Mesothelial cell of epicardium (in vitro differentiated cells): ENCODE data around the gene POPDC3. TPM values are rescaled to one million over a fixed set of nuclear protein-coding genes. Genes with fewer than 3 reads are reported as not detected.
A peak's percentile ranks its signal among the peaks of the same experiment; 100 is the strongest.

Experiments used
- DNase-seq, 2 experiments: peaks; one replicate each; pipeline ENCODE4 v3.0.0; 2021; ENCODE audit warnings: low spot score in 2 of 2; ENCODE audit not compliant: unreplicated experiment in 2 of 2
- H3K27ac Mint-ChIP-seq: 2 replicates; pipeline ENCODE4 v1.8.0; 2021; ENCODE audit warnings: mixed read lengths
- H3K27me3 Mint-ChIP-seq: 2 replicates; pipeline ENCODE4 v1.8.0; 2021; ENCODE audit warnings: low read depth, mixed read lengths
- H3K36me3 Mint-ChIP-seq: 2 replicates; pipeline ENCODE4 v1.8.0; 2021; ENCODE audit warnings: mixed read lengths
- H3K4me1 Mint-ChIP-seq: 2 replicates; pipeline ENCODE4 v1.8.0; 2021; ENCODE audit warnings: mixed read lengths
- H3K4me3 Mint-ChIP-seq: 2 replicates; pipeline ENCODE4 v1.8.0; 2021; ENCODE audit warnings: mild to moderate bottlenecking, moderate library complexity, mixed read lengths
- H3K9me3 Mint-ChIP-seq: 2 replicates; pipeline ENCODE4 v1.8.0; 2021; ENCODE audit warnings: mixed read lengths
- CTCF ChIP-seq: fragments of 200-600 bp; sonication (generic); IDR thresholded peaks from one replicate; pipeline ENCODE4 v1.5.0; 2021; ENCODE audit warnings: antibody characterized with exemption; ENCODE audit not compliant: unreplicated experiment
- total RNA-seq: library from RNA; stranded (reverse); gene quantifications from 3 replicates; pipeline ENCODE4 v1.2.1, GENCODE V29; 2021

The POPDC3 gene
- total RNA-seq, 1 donor from 2014 or later: 10.4 TPM

GRCh38 chr6:105209950-105210706 lies 30.3 kb upstream of the POPDC3 start:
- Mint-ChIP-seq H3K36me3 (no peaks in the 10 kb centered on the region), H3K4me3 (no peak overlapping the region), H3K27ac (peak overlapping the region; percentile 79), H3K9me3 (peaks cover 4% of the 10 kb centered on the region), H3K4me1 (peaks cover 62% of the 10 kb centered on the region), H3K27me3 (no peaks in the 10 kb centered on the region)
- no peak for DNase-seq
- no peak for TF ChIP-seq CTCF

GRCh38 chr6:105207524-105208269 lies 27.9 kb upstream of the POPDC3 start:
- H3K27ac Mint-ChIP-seq: no peak overlapping the region
- H3K27me3 Mint-ChIP-seq: no peaks in the 10 kb centered on the region
- H3K9me3 Mint-ChIP-seq: peaks cover 4% of the 10 kb centered on the region
- no peak for TF ChIP-seq CTCF
- no peaks in the 10 kb centered on the region for H3K36me3 Mint-ChIP-seq
- no peak for DNase-seq
- H3K4me3 Mint-ChIP-seq: no peak overlapping the region
- peaks cover 58% of the 10 kb centered on the region for H3K4me1 Mint-ChIP-seq

DNA sequence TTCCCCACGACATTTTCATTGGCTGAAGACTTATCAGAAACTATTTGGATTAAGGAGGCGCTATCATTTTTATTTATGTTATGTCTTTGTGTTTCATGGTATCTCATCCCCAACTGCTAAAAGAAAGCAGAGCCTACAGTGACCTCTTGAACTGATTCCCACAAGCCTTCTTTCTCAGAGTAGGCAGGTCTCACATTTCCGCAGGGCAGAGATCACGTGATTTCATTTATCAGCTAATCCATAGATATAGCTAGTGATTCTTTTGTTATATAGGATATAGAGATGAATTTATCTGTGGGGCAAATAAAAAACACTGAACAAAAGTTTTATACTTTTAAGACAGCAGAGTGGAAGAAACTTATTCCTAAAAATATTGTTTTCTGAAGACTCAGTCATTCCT lies 25.0 kb upstream of the POPDC3 start:
- no peak for DNase-seq
- Mint-ChIP-seq H3K27me3 (no peaks in the 10 kb centered on the region), H3K36me3 (no peaks in the 10 kb centered on the region), H3K9me3 (peaks cover 7% of the 10 kb centered on the region), H3K4me3 (no peak overlapping the region), H3K27ac (peak overlapping the region; percentile 83), H3K4me1 (peaks cover 39% of the 10 kb centered on the region)
- no peak for TF ChIP-seq CTCF

DNA sequence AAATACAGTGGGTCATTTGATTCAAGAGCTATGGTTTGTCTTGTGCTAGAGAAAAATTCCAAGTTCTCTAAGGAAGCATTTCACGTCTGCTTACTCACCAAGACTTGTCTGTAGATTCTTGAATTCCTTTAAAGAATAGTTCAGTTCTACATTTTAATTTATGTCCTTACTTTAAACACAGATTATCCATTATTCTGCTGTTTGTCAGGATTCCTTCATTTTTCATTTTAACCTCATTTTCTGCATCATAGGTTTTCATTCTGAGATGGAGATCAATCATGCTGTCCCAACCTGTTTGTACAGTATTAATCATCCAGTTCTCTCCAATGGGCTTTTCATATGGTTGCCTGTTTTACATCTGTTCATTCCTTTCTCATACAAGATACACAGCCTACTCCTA lies 24.5 kb upstream of the POPDC3 start:
- Mint-ChIP-seq H3K9me3 (peaks cover 7% of the 10 kb centered on the region), H3K36me3 (no peaks in the 10 kb centered on the region), H3K27ac (peak overlapping the region; percentile 83), H3K4me3 (no peak overlapping the region), H3K4me1 (peaks cover 36% of the 10 kb centered on the region), H3K27me3 (no peaks in the 10 kb centered on the region)
- no peak for TF ChIP-seq CTCF
- no peak for DNase-seq

- H3K27me3 Mint-ChIP-seq: no peaks in the 10 kb centered on the region
Observed at GRCh38 chr6:105202486-105202885, 22.7 kb upstream of the POPDC3 start.

More at GRCh38 chr6:105202486-105202885, 22.7 kb upstream of the POPDC3 start:
- no peak overlapping the region for H3K4me3 Mint-ChIP-seq
- peaks cover 26% of the 10 kb centered on the region for H3K4me1 Mint-ChIP-seq
- peaks cover 8% of the 10 kb centered on the region for H3K9me3 Mint-ChIP-seq
- TF ChIP-seq CTCF: no peak
- H3K27ac Mint-ChIP-seq: no peak overlapping the region
- no peak for DNase-seq
- H3K36me3 Mint-ChIP-seq: peaks cover 2% of the 10 kb centered on the region
